H1 (cell line): ENCODE measurements around the gene WDFY1. TPM values are rescaled to one million over a fixed set of nuclear protein-coding genes. Genes with fewer than 3 reads are reported as not detected.

Experiments
- CTCF ChIA-PET: fragments of 300-600 bp; sonication (Branson Sonifier 250); formaldehyde crosslinking; loops from one replicate; lab custom pipeline; 2021; ENCODE audit not compliant: partially characterized antibody; lab: Charles Lee
- POLR2A ChIA-PET: fragments of 300-600 bp; sonication (Branson Sonifier 250); formaldehyde crosslinking; loops from one replicate; lab custom pipeline; 2021; ENCODE audit warnings: inconsistent platforms; ENCODE audit not compliant: partially characterized antibody; lab: Charles Lee
- DNase-seq, 2 experiments: peaks; one replicate each; pipeline versions ENCODE4 v3.0.0 to v3.0.0-alpha.2; 2010 to 2022; ENCODE audit warnings: low spot score in 2 of 2, low read depth in 1 of 2, mixed read lengths in 1 of 2
- FAIRE-seq: peaks from 2 replicates; lab custom pipeline; 2011; peaks lifted over from hg19 to GRCh38; lab: Jason Lieb, UNC
- H2AFZ ChIP-seq: 2 replicates; pipeline ENCODE4 v1.8.1; 2012; ENCODE audit warnings: low read length, inconsistent platforms
- H2AK5ac ChIP-seq: 2 replicates; pipeline ENCODE4 v1.6.1; 2013; ENCODE audit warnings: low read depth, low read length
- H2BK120ac ChIP-seq: replicated peaks from 2 replicates; pipeline ENCODE3; 2013; ENCODE audit warnings: low read depth, low read length, inconsistent platforms
- H2BK12ac ChIP-seq: 2 replicates; pipeline ENCODE4 v1.6.1; 2013; ENCODE audit warnings: low read depth, low read length
- H2BK15ac ChIP-seq: 2 replicates; pipeline ENCODE4 v1.6.1; 2013; ENCODE audit warnings: low read length
- H2BK20ac ChIP-seq: 2 replicates; pipeline ENCODE4 v1.6.1; 2013; ENCODE audit warnings: low read length
- H2BK5ac ChIP-seq: 2 replicates; pipeline ENCODE4 v1.6.1; 2013; ENCODE audit warnings: low read depth, low read length
- H3K14ac ChIP-seq: 2 replicates; pipeline ENCODE4 v1.6.1; 2013; ENCODE audit warnings: inconsistent platforms; ENCODE audit not compliant: insufficient read length
- H3K18ac ChIP-seq: 2 replicates; pipeline ENCODE4 v1.6.1; 2013; ENCODE audit warnings: low read length; ENCODE audit errors: extremely low read depth
- H3K23ac ChIP-seq: 2 replicates; pipeline ENCODE4 v1.6.1; 2013; ENCODE audit warnings: inconsistent platforms; ENCODE audit not compliant: insufficient read length
- H3K23me2 ChIP-seq: 2 replicates; pipeline ENCODE4 v1.6.1; 2013; ENCODE audit warnings: low read depth, low read length
- H3K27ac ChIP-seq: 2 replicates; pipeline ENCODE4 v1.6.1; 2011; ENCODE audit warnings: low read depth, low read length, inconsistent platforms
- H3K27me3 ChIP-seq, 4 experiments: replicated peaks in 1 of 4; 1 replicate in 1 of 4; 2 replicates in 3 of 4; pipeline versions ENCODE4 v1.6.1 to v1.8.1; 2011 to 2013; ENCODE audit warnings: low read length in 3 of 4, mild to moderate bottlenecking in 3 of 4, inconsistent platforms in 2 of 4, mixed read lengths in 2 of 4, moderate library complexity in 1 of 4; ENCODE audit not compliant: control insufficient read depth in 3 of 4, insufficient read depth in 3 of 4; ENCODE audit errors: extremely low read depth in 1 of 4
- H3K36me3 ChIP-seq, 4 experiments: 2 replicates each; pipeline versions ENCODE4 v1.6.1 to v1.8.1; 2011 to 2013; ENCODE audit warnings: mild to moderate bottlenecking in 4 of 4, low read length in 3 of 4, moderate library complexity in 2 of 4, control low read depth in 1 of 4, inconsistent platforms in 1 of 4; ENCODE audit not compliant: insufficient read depth in 4 of 4, control insufficient read depth in 2 of 4
- H3K4ac ChIP-seq: replicated peaks from 2 replicates; pipeline ENCODE3; 2013; ENCODE audit warnings: low read length, low read depth, mixed read lengths, inconsistent platforms; ENCODE audit not compliant: insufficient read length
- H3K4me1 ChIP-seq, 4 experiments: replicated peaks in 1 of 4; 1 replicate in 1 of 4; 2 replicates in 3 of 4; pipeline versions ENCODE4 v1.6.1 to v1.8.1; 2011 to 2013; ENCODE audit warnings: low read length in 3 of 4, inconsistent platforms in 2 of 4, mixed read lengths in 1 of 4; ENCODE audit not compliant: insufficient read depth in 4 of 4, control insufficient read depth in 3 of 4
- H3K4me2 ChIP-seq, 2 experiments: 2 replicates each; pipeline versions ENCODE4 v1.6.1 to v1.8.1; 2011 to 2013; ENCODE audit warnings: low read depth in 2 of 2, low read length in 2 of 2, control low read depth in 1 of 2, inconsistent platforms in 1 of 2, mild to moderate bottlenecking in 1 of 2; ENCODE audit not compliant: insufficient read depth in 1 of 2
- H3K4me3 ChIP-seq, 4 experiments: fragments of 200-600, 300-600 bp in 1 of 4; sonication (generic), shearing (Covaris generic), sonication (Bioruptor Twin) in 1 of 4; 2 replicates each; pipeline versions ENCODE4 v1.5.1 to v1.8.1; 2011 to 2016; ENCODE audit warnings: low read length in 4 of 4, low read depth in 3 of 4, control low read depth in 2 of 4, inconsistent platforms in 2 of 4, mild to moderate bottlenecking in 2 of 4, mixed read lengths in 1 of 4, moderate library complexity in 1 of 4; ENCODE audit not compliant: insufficient read depth in 2 of 4; ENCODE audit errors: extremely low read depth in 1 of 4
- H3K56ac ChIP-seq: replicated peaks from 2 replicates; pipeline ENCODE3; 2013; ENCODE audit warnings: low read depth, mild to moderate bottlenecking, mixed read lengths, low read length, inconsistent platforms; ENCODE audit not compliant: insufficient read length
- H3K79me1 ChIP-seq: 2 replicates; pipeline ENCODE4 v1.6.1; 2013; ENCODE audit warnings: low read depth, low read length, control low read depth
- H3K79me2 ChIP-seq, 2 experiments: 2 replicates each; pipeline versions ENCODE4 v1.6.1 to v1.8.1; 2012 to 2013; ENCODE audit warnings: low read length in 2 of 2, mild to moderate bottlenecking in 2 of 2, inconsistent platforms in 1 of 2; ENCODE audit not compliant: insufficient read depth in 2 of 2, control insufficient read depth in 1 of 2
- H3K9ac ChIP-seq, 4 experiments: replicated peaks in 1 of 4; 1 replicate in 1 of 4; 2 replicates in 3 of 4; pipeline versions ENCODE4 v1.6.1 to v1.8.1; 2011 to 2013; ENCODE audit warnings: low read depth in 3 of 4, low read length in 3 of 4, control low read depth in 2 of 4, mild to moderate bottlenecking in 2 of 4, moderate library complexity in 2 of 4, inconsistent platforms in 1 of 4; ENCODE audit errors: extremely low read depth in 1 of 4
- H3K9me3 ChIP-seq, 2 experiments: 2 replicates each; pipeline versions ENCODE4 v1.6.1 to v1.8.1; 2012 to 2013; ENCODE audit warnings: mild to moderate bottlenecking in 2 of 2, moderate library complexity in 2 of 2, control low read depth in 1 of 2, inconsistent platforms in 1 of 2, low read depth in 1 of 2, low read length in 1 of 2, mixed read lengths in 1 of 2; ENCODE audit not compliant: insufficient read depth in 2 of 2
- H4K20me1 ChIP-seq, 2 experiments: replicated peaks in 1 of 2; 2 replicates each; pipeline versions ENCODE3 to v1.8.1; 2011 to 2013; ENCODE audit warnings: inconsistent platforms in 2 of 2, low read length in 2 of 2, mild to moderate bottlenecking in 1 of 2; ENCODE audit not compliant: insufficient read depth in 2 of 2, control insufficient read depth in 1 of 2
- H4K5ac ChIP-seq: 2 replicates; pipeline ENCODE4 v1.6.1; 2013; ENCODE audit warnings: low read length, low read depth, mixed read lengths, inconsistent platforms; ENCODE audit not compliant: insufficient read length
- H4K8ac ChIP-seq: 2 replicates; pipeline ENCODE4 v1.8.0; 2013; ENCODE audit warnings: mild to moderate bottlenecking, moderate library complexity, low read length, inconsistent platforms; ENCODE audit not compliant: insufficient read depth; ENCODE audit errors: extremely low read depth
- H4K91ac ChIP-seq: replicated peaks from 2 replicates; pipeline ENCODE3; 2013; ENCODE audit warnings: low read length, mixed read lengths, inconsistent platforms; ENCODE audit not compliant: insufficient read length
- ASH2L ChIP-seq: fragments of 200-600, 300-600 bp; sonication (generic); IDR thresholded peaks from one replicate; pipeline ENCODE4 v1.7.1; 2017; ENCODE audit warnings: low read length
- CHD1 ChIP-seq: IDR thresholded peaks from 2 replicates; pipeline ENCODE4 v1.6.1; 2012; ENCODE audit warnings: low read depth, low read length, improper control_type of control experiment
- EZH2 ChIP-seq: fragments of 200-600 bp; sonication (generic); IDR thresholded peaks from 2 replicates; pipeline ENCODE4 v1.7.1; 2012; ENCODE audit warnings: low read depth, mild to moderate bottlenecking, moderate library complexity, low read length, inconsistent platforms; ENCODE audit not compliant: severe bottlenecking
- HDAC2 ChIP-seq, 2 experiments: fragments of 300-600 bp in 1 of 2; sonication (generic) in 1 of 2; IDR thresholded peaks; 2 replicates each; pipeline ENCODE4 v1.6.1; 2011 to 2012; ENCODE audit warnings: low read depth in 2 of 2, low read length in 2 of 2, mild to moderate bottlenecking in 2 of 2, moderate library complexity in 2 of 2, borderline replicate concordance in 1 of 2, inconsistent platforms in 1 of 2
- KDM4A ChIP-seq: IDR thresholded peaks from one replicate; pipeline ENCODE4 v1.7.1; 2012; ENCODE audit warnings: low read depth, mild to moderate bottlenecking, moderate library complexity, low read length, inconsistent platforms; ENCODE audit not compliant: severe bottlenecking
- NRF1 ChIP-seq: IDR thresholded peaks from 2 replicates; pipeline ENCODE4 v1.6.1; 2011; ENCODE audit warnings: mild to moderate bottlenecking, low read depth, low read length, improper control_type of control experiment
- POU5F1 ChIP-seq: IDR thresholded peaks from 2 replicates; pipeline ENCODE4 v1.6.1; 2011; ENCODE audit warnings: low read depth, mild to moderate bottlenecking, low read length, moderate library complexity
- RAD21 ChIP-seq, 2 experiments: IDR thresholded peaks in 1 of 2; conservative IDR thresholded peaks in 1 of 2; 2 replicates each; pipeline ENCODE4 v1.6.1; 2011; ENCODE audit warnings: low read depth in 2 of 2, low read length in 2 of 2, improper control_type of control experiment in 1 of 2, inconsistent platforms in 1 of 2, mild to moderate bottlenecking in 1 of 2, moderate library complexity in 1 of 2
- TBP ChIP-seq: IDR thresholded peaks from 2 replicates; pipeline ENCODE4 v1.6.1; 2011; ENCODE audit warnings: low read depth, low read length, improper control_type of control experiment
- TCF12 ChIP-seq: IDR thresholded peaks from 2 replicates; pipeline ENCODE4 v1.6.1; 2011; ENCODE audit warnings: low read depth, mild to moderate bottlenecking, low read length
- WGBS, 2 experiments: shearing (Covaris generic) in 1 of 2; methylation state at CpG; one replicate each; pipeline versions ENCODE4 v1.1.6 to v1.1.7; 2013 to 2015; ENCODE audit warnings: low lambda C conversion rate in 2 of 2, mixed read lengths in 2 of 2, inconsistent platforms in 1 of 2, low coverage in 1 of 2, missing lambda C conversion rate in 1 of 2; ENCODE audit not compliant: insufficient replicate concordance in 2 of 2, insufficient coverage in 1 of 2, insufficient read length in 1 of 2; ENCODE audit errors: extremely low coverage in 1 of 2, missing lambda C conversion rate in 1 of 2; 5-methylcytosine and 5-hydroxymethylcytosine counted together
- polyA plus RNA-seq, 7 experiments: library from polyadenylated mRNA; depleted of rRNA in 3 of 7; stranded (reverse) in 5 of 7; unstranded in 2 of 7; fragments of >200 nt in 5 of 7; fragments of 200-250 nt in 2 of 7; gene quantifications; 1 replicate in 5 of 7; 2 replicates in 1 of 7; 4 replicates in 1 of 7; pipeline versions ENCODE4 v1.2.1 to v1.2.3, GENCODE V29; 2011 to 2013; ENCODE audit warnings: missing spikeins in 2 of 7, mixed read lengths in 2 of 7
- total RNA-seq: library from RNA; stranded (reverse); fragmentation: NEBNext Ultra II Directional; extraction: Animal tissue kit (Norgen Biotek cat#: 25700); gene quantifications from 2 replicates; pipeline ENCODE4 v1.2.1, GENCODE V29; 2021
- TF ChIP-seq, protein P1 (sequence below): IDR thresholded peaks from 2 replicates; pipeline ENCODE4 v1.6.1; 2012; ENCODE audit warnings: low read length, inconsistent platforms

WDFY1 gene
- total and polyA plus RNA-seq, 2 of the 8 experiments (the other 6 are each of a cell fraction or from before 2014, with no cell fraction given): 68.4 to 94.7 TPM

GRCh38 chr2:223959688-223960087 is 14.6 kb upstream of the WDFY1 start:
- no peaks in the 10 kb centered on the region; the same call in 1 of the 2 replicates for H3K79me1 ChIP-seq
- no peak overlapping the region for H2BK5ac ChIP-seq
- H3K4me2 ChIP-seq: peak overlapping the region; percentile 20 to 36; a peak in 3 of 4 replicates
- H3K4me1 ChIP-seq: peaks cover 3 to 10% (median 5%) of the 10 kb centered on the region in 4 experiments; a peak in 4 of 7 replicates
- H3K14ac ChIP-seq: no peak overlapping the region
- H3K23me2 ChIP-seq: no peaks in the 10 kb centered on the region; the same call in 1 of the 2 replicates
- H2AFZ ChIP-seq: no peak overlapping the region
- no peak overlapping the region for H2BK15ac ChIP-seq
- no peak overlapping the region for H3K56ac ChIP-seq
- H3K4me3 ChIP-seq: peak overlapping the region in 1 of 4 experiments; percentile 35; a peak in 1 of 8 replicates
- H4K8ac ChIP-seq: no peak overlapping the region
- no peak overlapping the region for H3K18ac ChIP-seq
- peaks cover 2 to 46% (median 14%) of the 10 kb centered on the region in 4 experiments; a peak in 5 of 8 replicates for H3K36me3 ChIP-seq
- ChIA-PET POLR2A (interaction anchor here (0.8 to 1.1 kb wide), 2 partner anchors 8 to 22 kb away, joined by 3 read pairs; no protein-coding TSS in a partner anchor), CTCF (interaction anchor here (3.8 kb wide), 1 partner anchor 11 kb away, joined by 47 read pairs; no protein-coding TSS in a partner anchor)
- DNase-seq: no peak
- H3K4ac ChIP-seq: no peak overlapping the region
- H3K27me3 ChIP-seq: no peaks in the 10 kb centered on the region
- no peak overlapping the region for H2BK120ac ChIP-seq
- H3K79me2 ChIP-seq: peaks cover 25 to 74% of the 10 kb centered on the region in 2 experiments
- no peak overlapping the region for H3K27ac ChIP-seq
- no peaks in the 10 kb centered on the region for H3K9me3 ChIP-seq
- H2AK5ac ChIP-seq: no peak overlapping the region
- no peak for FAIRE-seq
- H3K9ac ChIP-seq: peak overlapping the region in 1 of 4 experiments; percentile 34; a peak in 1 of 7 replicates
- H2BK12ac ChIP-seq: no peak overlapping the region
- H4K20me1 ChIP-seq: peaks cover 0 to 9% of the 10 kb centered on the region in 2 experiments
- no peak overlapping the region for H4K5ac ChIP-seq
- H2BK20ac ChIP-seq: no peak overlapping the region
- H4K91ac ChIP-seq: no peak overlapping the region
- no peak overlapping the region for H3K23ac ChIP-seq
- 90% methylated on average over 5 of the region's 5 CpGs; no CpG with 5 or more reads in 1 of the 2 experiments for WGBS, 2 experiments
- TF ChIP-seq CHD1 (no peak), EZH2 (no peak), TBP (no peak), HDAC2 (IDR thresholded peaks at IDR 0.05; ENCODE audit: borderline replicate concordance in 1 of 2, low read depth in 2 of 2, low read length in 2 of 2) (no peak), ASH2L (no peak), POU5F1 (no peak), TCF12 (no peak), NRF1 (no peak), KDM4A (no peak), RAD21 (IDR thresholded peaks at IDR 0.05 in 1 of 2, conservative IDR thresholded peaks at IDR 0.05 in 1 of 2; ENCODE audit: low read depth in 2 of 2, low read length in 2 of 2) (no peak)
- TF ChIP-seq, protein P1, sequence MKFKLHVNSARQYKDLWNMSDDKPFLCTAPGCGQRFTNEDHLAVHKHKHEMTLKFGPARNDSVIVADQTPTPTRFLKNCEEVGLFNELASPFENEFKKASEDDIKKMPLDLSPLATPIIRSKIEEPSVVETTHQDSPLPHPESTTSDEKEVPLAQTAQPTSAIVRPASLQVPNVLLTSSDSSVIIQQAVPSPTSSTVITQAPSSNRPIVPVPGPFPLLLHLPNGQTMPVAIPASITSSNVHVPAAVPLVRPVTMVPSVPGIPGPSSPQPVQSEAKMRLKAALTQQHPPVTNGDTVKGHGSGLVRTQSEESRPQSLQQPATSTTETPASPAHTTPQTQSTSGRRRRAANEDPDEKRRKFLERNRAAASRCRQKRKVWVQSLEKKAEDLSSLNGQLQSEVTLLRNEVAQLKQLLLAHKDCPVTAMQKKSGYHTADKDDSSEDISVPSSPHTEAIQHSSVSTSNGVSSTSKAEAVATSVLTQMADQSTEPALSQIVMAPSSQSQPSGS: no peak
